PFSK-1 (cell line): ENCODE results near the gene MYBBP1A.

Experiments
- FOXP2 ChIP-seq: optimal IDR thresholded peaks from 2 replicates; pipeline ENCODE3; 2011; ENCODE audit warnings: borderline replicate concordance, control low read depth, inconsistent platforms; ENCODE audit not compliant: insufficient read depth; ENCODE audit errors: extremely low read length, extremely low read depth
- POLR2AphosphoS5 ChIP-seq: IDR thresholded peaks from 2 replicates; pipeline ENCODE4 v1.6.1; 2012; ENCODE audit warnings: low read depth, mild to moderate bottlenecking, control low read depth, low read length, moderate library complexity
- REST ChIP-seq, 2 experiments: IDR thresholded peaks; 2 replicates each; pipeline versions ENCODE4 v1.6.1 to v1.8.0; 2011 to 2012; ENCODE audit warnings: low read depth in 2 of 2, low read length in 2 of 2, control low read depth in 1 of 2, inconsistent platforms in 1 of 2, mild to moderate bottlenecking in 1 of 2, moderate library complexity in 1 of 2; ENCODE audit not compliant: insufficient read depth in 1 of 2
- SIN3A ChIP-seq: IDR thresholded peaks from 2 replicates; pipeline ENCODE4 v1.6.1; 2012; ENCODE audit warnings: mild to moderate bottlenecking, low read length, moderate library complexity, borderline replicate concordance; ENCODE audit not compliant: insufficient read depth
- TAF1 ChIP-seq: IDR thresholded peaks from 2 replicates; pipeline ENCODE4 v1.6.1; 2012; ENCODE audit warnings: low read length, control low read depth, borderline replicate concordance; ENCODE audit not compliant: insufficient read depth

MYBBP1A gene

GRCh38 chr17:4573115-4573514, 17.9 kb upstream of the MYBBP1A start:
- no peak for TF ChIP-seq SIN3A
- TF ChIP-seq FOXP2, result no peak
- TF ChIP-seq REST (IDR thresholded peaks at IDR 0.05; ENCODE audit: insufficient read depth in 1 of 2, low read depth in 2 of 2, low read length in 2 of 2), result no peak
- no peak for TF ChIP-seq POLR2AphosphoS5

GRCh38 chr17:4572131-4572530, 16.9 kb upstream of the MYBBP1A start:
- TF ChIP-seq TAF1 (no peak), REST (IDR thresholded peaks at IDR 0.05; ENCODE audit: insufficient read depth in 1 of 2, low read depth in 2 of 2, low read length in 2 of 2) (no peak), FOXP2 (no peak), POLR2AphosphoS5 (no peak), SIN3A (no peak)

GRCh38 chr17:4569591-4569990, 14.4 kb upstream of the MYBBP1A start:
- TF ChIP-seq SIN3A, result no peak
- TF ChIP-seq TAF1, result no peak
- no peak for TF ChIP-seq POLR2AphosphoS5
- no peak for TF ChIP-seq REST (IDR thresholded peaks at IDR 0.05; ENCODE audit: insufficient read depth in 1 of 2, low read depth in 2 of 2, low read length in 2 of 2)
- no peak for TF ChIP-seq FOXP2

- TF ChIP-seq SIN3A (no peak), TAF1 (no peak), REST (IDR thresholded peaks at IDR 0.05; ENCODE audit: insufficient read depth in 1 of 2, low read depth in 2 of 2, low read length in 2 of 2) (no peak), POLR2AphosphoS5 (no peak), FOXP2 (no peak)
Measured at GRCh38 chr17:4566785-4567184, 11.6 kb upstream of the MYBBP1A start.
